Measurements from ENCODE around the gene RMI2. TPM values are rescaled to one million over a fixed set of nuclear protein-coding genes. Genes with fewer than 3 reads are reported as not detected.

RMI2 gene
- total RNA-seq, 1 donor from 2014 or later: 2.6 TPM

- TF ChIP-seq CTCF (IDR thresholded peaks at IDR 0.05; ENCODE audit: insufficient read depth, low read length, severe bottlenecking): no peak
- FAIRE-seq (no peak), DNase-seq (ENCODE audit: low read depth) (no peak)
- Histone ChIP-seq H3K36me3 (ENCODE audit: control insufficient read depth, insufficient read depth, low read length) (no peaks in the 10 kb centered on the region), H3K27me3 (ENCODE audit: control insufficient read depth, insufficient read depth, low read length) (no peaks in the 10 kb centered on the region), H3K4me3 (ENCODE audit: low read depth, low read length) (no peak overlapping the region)
Measured at GRCh38 chr16:11393861-11394592, 48.8 kb downstream of the RMI2 start.

- no peak for TF ChIP-seq CTCF (IDR thresholded peaks at IDR 0.05; ENCODE audit: insufficient read depth, low read length, severe bottlenecking)
- FAIRE-seq: no peak
- DNase-seq (ENCODE audit: low read depth): no peak
Measured at GRCh38 chr16:11394593-11394960, 49.3 kb downstream of the RMI2 start.

GRCh38 chr16:11395008-11395948 is 50.0 kb downstream of the RMI2 start:
- Histone ChIP-seq H3K27me3 (ENCODE audit: control insufficient read depth, insufficient read depth, low read length) (no peaks in the 10 kb centered on the region), H3K4me3 (ENCODE audit: low read depth, low read length) (no peak overlapping the region), H3K36me3 (ENCODE audit: control insufficient read depth, insufficient read depth, low read length) (no peaks in the 10 kb centered on the region)
- peak; percentile 27 for TF ChIP-seq CTCF (IDR thresholded peaks at IDR 0.05; ENCODE audit: insufficient read depth, low read length, severe bottlenecking)
- no peak for FAIRE-seq
- DNase-seq (ENCODE audit: low read depth): no peak

More at GRCh38 chr16:11394593-11394960, 49.3 kb downstream of the RMI2 start:
- H3K4me3 ChIP-seq (ENCODE audit: low read depth, low read length): no peak overlapping the region
- no peaks in the 10 kb centered on the region for H3K36me3 ChIP-seq (ENCODE audit: control insufficient read depth, insufficient read depth, low read length)
- H3K27me3 ChIP-seq (ENCODE audit: control insufficient read depth, insufficient read depth, low read length): no peaks in the 10 kb centered on the region

- Histone ChIP-seq H3K4me3 (ENCODE audit: low read depth, low read length) (no peak overlapping the region), H3K36me3 (ENCODE audit: control insufficient read depth, insufficient read depth, low read length) (no peaks in the 10 kb centered on the region), H3K27me3 (ENCODE audit: control insufficient read depth, insufficient read depth, low read length) (no peaks in the 10 kb centered on the region)
- no peak for TF ChIP-seq CTCF (IDR thresholded peaks at IDR 0.05; ENCODE audit: insufficient read depth, low read length, severe bottlenecking)
- DNase-seq (ENCODE audit: low read depth): no peak
- FAIRE-seq: no peak
Measured at GRCh38 chr16:11395949-11396240, 50.6 kb downstream of the RMI2 start.

GRCh38 chr16:11396241-11397048 is 51.2 kb downstream of the RMI2 start:
- FAIRE-seq (no peak), DNase-seq (ENCODE audit: low read depth) (no peak)
- Histone ChIP-seq H3K36me3 (ENCODE audit: control insufficient read depth, insufficient read depth, low read length) (no peaks in the 10 kb centered on the region), H3K27me3 (ENCODE audit: control insufficient read depth, insufficient read depth, low read length) (no peaks in the 10 kb centered on the region), H3K4me3 (ENCODE audit: low read depth, low read length) (no peak overlapping the region)
- TF ChIP-seq CTCF (IDR thresholded peaks at IDR 0.05; ENCODE audit: insufficient read depth, low read length, severe bottlenecking): peak; percentile 97
